GM12864 (cell line): ENCODE results near the gene FAM209A.

Source experiments
- DNase-seq: peaks from one replicate; pipeline ENCODE4 v3.0.0-alpha.2; 2011; ENCODE audit warnings: low read depth
- H3K4me3 ChIP-seq: 2 replicates; pipeline ENCODE4 v1.5.1; 2011; ENCODE audit warnings: mild to moderate bottlenecking, low read depth, low read length, control low read depth
- CTCF ChIP-seq: IDR thresholded peaks from 2 replicates; pipeline ENCODE4 v1.5.1; 2011; ENCODE audit warnings: low read depth, mild to moderate bottlenecking, moderate library complexity, low read length, control low read depth, inconsistent platforms; ENCODE audit errors: missing control alignments

FAM209A gene

DNA sequence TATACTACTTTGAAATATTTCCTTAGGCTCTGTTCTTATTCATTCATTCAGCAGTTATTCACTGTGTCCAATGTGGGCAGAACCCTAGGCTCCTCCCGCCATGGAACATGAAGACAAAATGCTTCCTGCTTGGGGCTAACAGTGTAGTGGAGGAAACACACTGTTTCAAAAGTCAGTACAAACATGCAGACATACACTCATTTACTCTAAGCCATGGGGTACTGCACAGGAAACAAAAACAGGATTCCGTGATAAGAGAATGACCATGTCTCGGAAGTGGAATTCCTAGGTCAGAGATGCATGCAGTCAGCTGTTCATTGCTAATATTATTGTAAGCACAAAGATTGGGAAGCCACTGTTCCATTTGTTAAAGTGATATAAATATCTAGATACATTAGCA, 18.4 kb upstream of the FAM209A start:
- no peak overlapping the region for H3K4me3 ChIP-seq
- no peak for DNase-seq
- no peak for TF ChIP-seq CTCF

GRCh38 chr20:56511926-56512325, 12.6 kb upstream of the FAM209A start:
- no peak for TF ChIP-seq CTCF
- DNase-seq = no peak
- H3K4me3 ChIP-seq = no peak overlapping the region

DNA sequence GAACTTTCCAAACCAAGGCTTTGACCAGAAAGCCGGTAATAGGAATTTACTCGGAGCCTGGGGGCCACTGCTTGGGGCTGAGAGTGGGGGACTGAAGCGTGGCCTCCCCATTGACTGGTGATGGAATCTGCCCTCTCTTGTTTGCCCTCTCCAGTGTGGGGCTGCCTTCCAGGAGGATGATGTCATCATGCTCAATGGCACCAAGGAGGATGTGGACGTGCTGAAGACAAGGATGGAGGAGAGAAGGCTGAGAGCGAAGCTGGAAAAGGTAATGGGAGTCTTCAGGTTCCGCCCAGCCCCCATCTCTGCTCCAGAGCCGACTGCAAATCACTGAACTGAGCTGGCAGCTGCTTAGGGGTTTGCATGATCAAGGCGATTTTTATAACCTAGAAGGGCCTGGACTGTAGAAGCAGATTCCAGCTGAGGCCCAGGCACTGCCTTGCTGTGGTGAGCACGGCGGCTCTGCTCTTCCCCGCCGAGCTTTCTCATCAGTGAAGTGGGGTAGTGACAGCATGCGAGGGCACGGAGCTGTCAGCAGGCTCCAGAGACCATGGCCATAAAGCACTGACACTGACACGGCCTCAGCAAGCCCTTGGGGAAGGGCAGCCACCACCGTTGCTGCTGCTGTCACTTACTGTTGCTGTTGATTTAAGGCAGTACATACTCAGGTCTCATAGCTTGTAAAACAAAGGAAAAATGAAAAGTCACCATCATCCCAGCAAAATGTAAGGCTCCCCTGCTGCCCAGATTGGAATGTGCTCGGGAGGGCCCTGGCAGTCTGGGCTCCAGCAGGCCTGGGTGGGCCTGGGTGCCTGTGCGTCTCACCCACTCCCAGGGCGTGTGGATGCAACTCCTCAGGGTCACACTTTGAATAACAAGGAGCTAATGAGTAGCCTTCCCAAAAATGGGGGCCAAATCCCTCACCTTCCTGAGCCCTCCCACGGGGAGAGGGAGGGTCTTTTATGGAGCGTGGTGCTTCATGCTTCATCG, 11.1 kb upstream of the FAM209A start:
- H3K4me3 ChIP-seq = no peak overlapping the region
- no peak for TF ChIP-seq CTCF
- DNase-seq = no peak

DNA sequence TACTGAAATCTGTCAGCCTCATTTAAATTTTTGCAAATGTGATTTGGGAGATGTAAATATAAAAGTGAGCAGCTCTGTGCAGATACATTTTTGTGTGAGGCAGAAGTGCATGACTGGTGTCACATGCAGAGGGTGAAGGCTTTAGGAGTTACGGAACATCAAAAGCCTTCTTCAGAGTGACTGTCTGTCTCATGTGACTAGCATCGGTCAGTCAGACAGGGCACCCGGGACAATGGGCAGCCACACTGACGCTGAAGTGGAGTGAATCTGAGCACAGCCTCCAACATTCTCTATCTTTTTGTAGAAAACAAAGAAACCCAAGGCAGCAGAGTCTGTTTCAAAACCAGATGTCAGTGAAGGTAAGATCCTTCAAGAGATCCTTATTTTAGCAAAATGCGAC, 7.9 kb upstream of the FAM209A start:
- TF ChIP-seq CTCF = no peak
- no peak overlapping the region for H3K4me3 ChIP-seq
- DNase-seq = no peak

- TF ChIP-seq CTCF = no peak
- no peak for DNase-seq
- no peak overlapping the region for H3K4me3 ChIP-seq
Observed at GRCh38 chr20:56517211-56517610, 7.3 kb upstream of the FAM209A start.

DNA sequence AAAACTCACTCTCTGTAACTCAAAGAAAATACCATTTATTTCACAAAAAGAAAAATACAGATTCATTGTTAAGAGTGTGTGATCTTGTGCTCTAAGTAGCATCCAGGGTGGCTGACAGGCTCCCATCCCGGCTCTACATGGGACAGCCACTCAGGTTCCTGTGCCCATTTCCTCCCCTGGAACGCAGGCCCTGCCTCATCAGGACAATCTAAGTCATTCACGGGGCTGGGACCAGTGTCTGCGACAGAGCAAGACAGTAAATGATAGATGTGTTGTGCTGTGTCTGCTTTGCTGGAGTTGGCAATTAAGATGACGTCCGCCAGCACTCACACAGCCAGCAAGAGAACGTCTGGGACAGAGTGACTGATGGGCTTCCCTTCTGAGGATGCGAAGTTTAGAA, 6.9 kb upstream of the FAM209A start:
- TF ChIP-seq CTCF = no peak
- DNase-seq = no peak
- H3K4me3 ChIP-seq = no peak overlapping the region

GRCh38 chr20:56518126-56518525, 6.4 kb upstream of the FAM209A start:
- no peak for DNase-seq
- no peak for TF ChIP-seq CTCF
- H3K4me3 ChIP-seq = no peak overlapping the region
